ENCODE results near the gene NXPE1.

- TF ChIP-seq POLR2A (IDR thresholded peaks at IDR 0.05) (no peak), CTCF (IDR thresholded peaks at IDR 0.05) (no peak)
Observed at GRCh38 chr11:114511079-114511478, 48.6 kb downstream of the NXPE1 start.

Data from right lobe of liver (tissue), 4 donors.